DOHH2 (cell line): ENCODE results near the gene ADCY5.

Experiments used
- CTCF ChIP-seq: fragments of 200-600 bp; sonication (generic); IDR thresholded peaks from one replicate; pipeline ENCODE4 v1.5.1; 2014; ENCODE audit warnings: antibody characterized with exemption, mild to moderate bottlenecking, low read depth, low read length; ENCODE audit not compliant: poor library complexity, severe bottlenecking
- EZH2phosphoT487 ChIP-seq: fragments of 200-600 bp; sonication (generic); IDR thresholded peaks from 2 replicates; pipeline ENCODE4 v1.6.1; 2017; ENCODE audit warnings: borderline replicate concordance, mild to moderate bottlenecking, antibody characterized with exemption, low read length, moderate library complexity, mixed read lengths

DNA sequence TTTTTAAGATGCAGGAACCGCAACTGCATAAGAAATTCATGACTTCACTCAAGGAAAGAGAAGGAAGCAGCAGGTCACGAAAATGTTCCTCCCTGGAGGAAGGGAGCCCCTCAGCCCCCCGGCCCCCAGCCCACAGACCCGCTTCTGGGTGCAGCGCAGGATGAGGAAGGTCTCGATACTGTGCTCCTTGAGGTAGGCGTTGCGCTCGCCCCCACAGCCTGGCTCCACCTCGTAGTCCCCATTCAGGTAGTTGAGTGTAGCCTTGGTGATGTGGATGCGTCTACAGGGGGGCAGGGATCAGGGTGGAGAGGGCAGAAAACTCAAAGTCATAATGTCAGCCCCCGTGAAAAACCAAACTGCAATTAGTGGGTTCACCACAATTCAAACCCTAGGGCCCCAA lies 121.4 kb downstream of the ADCY5 start:
- TF ChIP-seq CTCF (no peak), EZH2phosphoT487 (no peak)
